PC-9 (cell line): Measurements from ENCODE around the gene BRINP3. TPM values are rescaled to one million over a fixed set of nuclear protein-coding genes. Genes with fewer than 3 reads are reported as not detected.

Experiments
- BruUV-seq: library from RNA; stranded (reverse); fragments of 400-500 nt; replicated peaks from 2 replicates; lab custom pipeline; 2021; lab: Mats Ljungman, UMichigan
- CTCF ChIA-PET: fragments of 300-600 bp; sonication (Branson Sonifier 250); formaldehyde crosslinking; loops from one replicate; lab custom pipeline; 2022; ENCODE audit warnings: antibody characterized with exemption; lab: Charles Lee
- POLR2A ChIA-PET: fragments of 300-600 bp; sonication (Branson Sonifier 250); formaldehyde crosslinking; loops from one replicate; lab custom pipeline; 2022; ENCODE audit warnings: antibody characterized with exemption; ENCODE audit not compliant: unreplicated experiment; lab: Charles Lee
- DNase-seq, 2 experiments: peaks; one replicate each; pipeline versions ENCODE4 v3.0.0 to v3.0.0-alpha.2; 2015 to 2022; ENCODE audit warnings: mixed read lengths in 1 of 2
- H2AFZ ChIP-seq: fragments of 200-600 bp; sonication (generic); 2 replicates; pipeline ENCODE4 v1.8.1; 2017; ENCODE audit warnings: antibody characterized with exemption
- H3F3A ChIP-seq: fragments of 200-600 bp; sonication (generic); 2 replicates; pipeline ENCODE4 v1.8.1; 2017; ENCODE audit warnings: antibody characterized with exemption, mild to moderate bottlenecking, low read depth; ENCODE audit not compliant: insufficient read depth
- H3K27ac ChIP-seq: fragments of 200-600 bp; sonication (generic); 2 replicates; pipeline ENCODE4 v1.6.1; 2016; ENCODE audit warnings: mixed run types
- H3K27me3 ChIP-seq: fragments of 200-600 bp; sonication (generic); 2 replicates; pipeline ENCODE4 v1.6.1; 2016; ENCODE audit warnings: low read depth, mixed run types; ENCODE audit not compliant: insufficient read depth
- H3K36me3 ChIP-seq: fragments of 200-600 bp; sonication (generic); 2 replicates; pipeline ENCODE4 v1.6.1; 2016; ENCODE audit warnings: low read depth, mixed run types
- H3K4me1 ChIP-seq: fragments of 200-600 bp; sonication (generic); replicated peaks from 2 replicates; pipeline ENCODE4 v1.6.1; 2016; ENCODE audit warnings: mixed run types; ENCODE audit not compliant: insufficient read depth
- H3K4me2 ChIP-seq: fragments of 200-600 bp; sonication (generic); 2 replicates; pipeline ENCODE4 v1.6.1; 2017; ENCODE audit warnings: mixed run types
- H3K4me3 ChIP-seq: fragments of 200-600 bp; sonication (generic); 2 replicates; pipeline ENCODE4 v1.6.1; 2016; ENCODE audit warnings: mixed run types
- H3K79me2 ChIP-seq: fragments of 200-600 bp; sonication (generic); 2 replicates; pipeline ENCODE4 v1.6.1; 2017; ENCODE audit warnings: low read depth, mixed run types
- H3K9me2 ChIP-seq: fragments of 200-600 bp; sonication (generic); 2 replicates; pipeline ENCODE4 v1.8.1; 2017; ENCODE audit warnings: mild to moderate bottlenecking; ENCODE audit not compliant: insufficient read depth
- H3K9me3 ChIP-seq: fragments of 200-600 bp; sonication (generic); 2 replicates; pipeline ENCODE4 v1.8.1; 2016; ENCODE audit warnings: low read depth; ENCODE audit not compliant: insufficient read depth
- H4K20me1 ChIP-seq: fragments of 200-600 bp; sonication (generic); 2 replicates; pipeline ENCODE4 v1.8.1; 2017; ENCODE audit not compliant: insufficient read depth
- CTCF ChIP-seq: fragments of 200-600 bp; sonication (generic); conservative IDR thresholded peaks from 2 replicates; pipeline ENCODE4 v1.6.1; 2017; ENCODE audit warnings: mixed run types, antibody characterized with exemption, mild to moderate bottlenecking, moderate library complexity
- EZH2 ChIP-seq: fragments of 200-600 bp; sonication (generic); IDR thresholded peaks from 2 replicates; pipeline ENCODE4 v1.8.0; 2017; ENCODE audit warnings: antibody characterized with exemption, low read depth
- intact Hi-C: fragments of 100-400 bp; cut with micrococcal nuclease; formaldehyde crosslinking; loops from one replicate; pipeline ENCODE4 v1.10.0; 2022; ENCODE audit not compliant: unreplicated experiment
- total RNA-seq: library from RNA; stranded (reverse); gene quantifications from 2 replicates; pipeline ENCODE4 v1.2.3, GENCODE V29; 2021

The BRINP3 gene
- total RNA-seq, 1 experiment from 2014 or later: not detected

- no peak overlapping the region for H3K4me2 ChIP-seq
- ChIA-PET POLR2A (no interaction called here), CTCF (no interaction called here)
- no peaks in the 10 kb centered on the region for H3K36me3 ChIP-seq
- no peaks in the 10 kb centered on the region for H3K79me2 ChIP-seq
- H3F3A ChIP-seq: no peaks in the 10 kb centered on the region
- no peaks in the 10 kb centered on the region for H3K9me3 ChIP-seq
- intact Hi-C loops: no loop called here
- no peaks in the 10 kb centered on the region for H3K4me1 ChIP-seq
- BruUV-seq: no TSS peak
- H3K27ac ChIP-seq: no peak overlapping the region
- no peak for DNase-seq
- TF ChIP-seq EZH2 (no peak), CTCF (no peak)
- no peaks in the 10 kb centered on the region for H4K20me1 ChIP-seq
- H3K9me2 ChIP-seq: no peaks in the 10 kb centered on the region
- no peaks in the 10 kb centered on the region for H3K27me3 ChIP-seq
- no peak overlapping the region for H3K4me3 ChIP-seq
- no peak overlapping the region for H2AFZ ChIP-seq
Observed at GRCh38 chr1:190474010-190474409, 3.7 kb downstream of the BRINP3 start.

- intact Hi-C loops: no loop called here
- H3K79me2 ChIP-seq: no peaks in the 10 kb centered on the region
- no peaks in the 10 kb centered on the region for H3F3A ChIP-seq
- no peaks in the 10 kb centered on the region for H3K27me3 ChIP-seq
- 0 out of 2 replicates have a peak, but pooled peaks cover 5% of the 10 kb centered on the region for H3K9me2 ChIP-seq
- no peak overlapping the region for H3K4me2 ChIP-seq
- POLR2A ChIA-PET: no interaction called here
- no TSS peak for BruUV-seq
- CTCF ChIA-PET: no interaction called here
- H4K20me1 ChIP-seq: no peaks in the 10 kb centered on the region
- DNase-seq: no peak
- H3K4me3 ChIP-seq: no peak overlapping the region
- no peaks in the 10 kb centered on the region for H3K4me1 ChIP-seq
- no peaks in the 10 kb centered on the region for H3K36me3 ChIP-seq
- no peaks in the 10 kb centered on the region for H3K9me3 ChIP-seq
- no peak overlapping the region for H2AFZ ChIP-seq
- TF ChIP-seq EZH2 (no peak), CTCF (no peak)
- H3K27ac ChIP-seq: no peak overlapping the region
Observed at GRCh38 chr1:190472494-190472893, 5.2 kb downstream of the BRINP3 start.

GRCh38 chr1:190472042-190472441 is 5.6 kb downstream of the BRINP3 start:
- H3K27ac ChIP-seq: no peak overlapping the region
- no peaks in the 10 kb centered on the region for H4K20me1 ChIP-seq
- DNase-seq: no peak
- TF ChIP-seq EZH2 (no peak), CTCF (no peak)
- no peaks in the 10 kb centered on the region for H3K27me3 ChIP-seq
- no TSS peak for BruUV-seq
- H3K4me3 ChIP-seq: no peak overlapping the region
- H3F3A ChIP-seq: no peaks in the 10 kb centered on the region
- no peaks in the 10 kb centered on the region for H3K9me3 ChIP-seq
- no peaks in the 10 kb centered on the region for H3K79me2 ChIP-seq
- H3K4me1 ChIP-seq: no peaks in the 10 kb centered on the region
- H3K9me2 ChIP-seq: 0 out of 2 replicates have a peak, but pooled peaks cover 5% of the 10 kb centered on the region
- intact Hi-C loops: no loop called here
- ChIA-PET POLR2A (no interaction called here), CTCF (no interaction called here)
- H3K36me3 ChIP-seq: no peaks in the 10 kb centered on the region
- H2AFZ ChIP-seq: no peak overlapping the region
- no peak overlapping the region for H3K4me2 ChIP-seq
